HEK293T (cell line): ENCODE measurements around the gene ASIC4.

Experiments used
- ARNT ChIP-seq: fragments of 450-650 bp; IDR thresholded peaks from 2 replicates; pipeline ENCODE4 v1.6.1; 2017; ENCODE audit warnings: mild to moderate bottlenecking
- BHLHE40 ChIP-seq: fragments of 450-650 bp; IDR thresholded peaks from 2 replicates; pipeline ENCODE4 v1.6.1; 2016; ENCODE audit warnings: mild to moderate bottlenecking, moderate library complexity, borderline replicate concordance
- SP1 ChIP-seq: fragments of 450-650 bp; IDR thresholded peaks from 2 replicates; pipeline ENCODE4 v1.6.1; 2017

DNA sequence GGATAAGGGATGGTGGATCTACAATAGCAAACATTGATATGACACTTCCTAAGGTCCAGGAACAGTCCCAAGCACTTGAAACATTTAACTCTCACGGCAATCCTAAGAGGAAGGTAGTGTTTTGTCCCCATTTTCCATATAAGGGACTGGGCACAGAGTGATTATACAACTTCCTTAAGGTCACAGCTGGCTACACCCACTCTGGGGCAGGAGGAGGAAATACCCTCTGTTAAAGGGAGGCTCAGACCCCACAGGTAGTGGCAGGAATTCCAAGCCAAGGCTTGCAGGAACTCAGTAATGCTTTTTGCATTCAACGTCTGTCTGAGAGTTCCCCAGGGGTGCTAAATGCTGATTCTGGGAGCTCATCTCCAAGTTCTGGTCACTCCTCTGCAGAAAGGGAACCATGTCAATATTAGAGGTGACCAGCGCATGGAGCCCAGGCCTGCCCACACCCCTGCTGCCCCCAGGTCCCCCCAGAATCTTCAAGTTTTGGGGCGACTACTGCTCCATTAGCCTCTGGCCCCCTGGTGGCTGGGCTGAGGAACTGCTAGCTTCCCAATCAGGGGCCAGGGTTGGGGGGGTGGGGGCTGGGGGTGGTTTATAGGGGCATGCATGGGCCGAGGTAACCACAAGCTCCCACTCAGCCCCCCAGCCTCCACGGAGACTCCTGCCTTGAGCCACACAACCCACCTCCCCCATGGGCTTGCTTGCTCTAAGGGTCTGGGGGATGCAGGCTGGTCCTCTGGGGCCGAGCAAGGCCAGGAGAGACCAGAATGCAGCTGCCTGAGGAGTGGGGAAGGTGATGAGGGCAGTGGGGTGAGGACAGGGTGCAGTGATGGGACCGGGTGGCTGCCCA lies 46.0 kb downstream of the ASIC4 start:
- TF ChIP-seq BHLHE40 (no peak), ARNT (no peak), SP1 (no peak)
